NOMO-1 treated with dmso at 0.1 percent for 144 hours (cell line): Measurements from ENCODE around the gene RPL18A.
"Not testable (repeated sequence)": the region's sequence is repeated elsewhere in the genome, so short reads cannot be mapped to it uniquely, and the experiment has no call there.

Source experiments
- DNase-seq: peaks from one replicate; lab custom pipeline; 2025; ENCODE audit not compliant: unreplicated experiment; lab: John Stamatoyannopoulos, UW

Gene RPL18A

DNA sequence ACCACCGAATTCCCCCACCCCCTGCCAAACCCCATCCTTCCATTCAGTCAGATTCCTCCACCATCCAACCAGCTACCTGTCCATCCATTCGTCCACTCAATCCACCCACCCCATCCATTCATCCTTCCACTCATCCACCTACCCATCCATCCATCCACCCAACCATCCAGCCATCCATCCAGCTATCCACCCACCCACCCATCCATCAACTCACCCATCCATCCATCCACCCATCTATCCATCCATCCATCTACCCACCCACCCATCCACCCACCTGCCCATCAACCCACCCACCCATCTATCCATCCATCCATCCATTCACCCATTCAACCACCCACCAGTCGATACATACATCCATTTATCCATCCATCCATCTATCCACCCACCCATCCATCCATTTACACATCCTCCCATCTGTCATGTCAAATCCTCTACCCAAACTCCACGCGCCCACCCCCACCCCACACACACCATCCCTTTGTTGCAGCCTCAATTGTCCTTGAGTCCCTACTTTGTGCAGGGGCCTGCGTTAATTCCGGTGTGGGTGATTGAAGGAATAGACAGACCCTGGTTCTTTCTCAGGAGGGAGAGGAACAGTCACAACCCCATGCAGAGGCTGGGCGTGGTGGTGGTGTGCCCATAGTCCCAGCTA, 6.7 kb downstream of the RPL18A start:
- DNase-seq, result no peak

DNA sequence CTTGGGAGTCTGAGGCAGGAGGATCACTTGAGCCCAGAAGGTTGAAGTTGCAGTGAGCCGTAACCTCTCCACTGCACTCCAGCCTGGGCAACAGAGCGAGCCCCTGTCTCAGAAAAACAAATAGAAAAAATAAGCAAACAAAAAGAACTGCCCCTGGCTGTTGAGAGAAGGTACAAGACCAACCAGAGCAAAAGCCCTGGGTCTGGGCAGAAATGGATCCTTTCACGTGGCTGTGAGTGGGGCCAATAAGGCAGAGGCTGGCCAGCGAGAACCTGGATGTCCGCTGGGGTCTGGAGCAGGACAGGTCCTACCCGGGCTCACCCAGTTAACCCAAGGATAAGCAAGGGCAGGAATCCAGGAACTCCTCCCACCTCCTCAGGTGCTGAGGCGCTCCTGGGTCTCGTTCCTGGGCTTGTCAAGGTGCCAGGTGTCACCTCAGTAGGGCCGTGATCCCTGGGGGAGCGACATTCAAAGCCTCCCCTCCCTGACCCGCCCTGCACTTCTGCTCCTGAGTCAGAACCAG, 7.3 kb downstream of the RPL18A start:
- no peak for DNase-seq

DNA sequence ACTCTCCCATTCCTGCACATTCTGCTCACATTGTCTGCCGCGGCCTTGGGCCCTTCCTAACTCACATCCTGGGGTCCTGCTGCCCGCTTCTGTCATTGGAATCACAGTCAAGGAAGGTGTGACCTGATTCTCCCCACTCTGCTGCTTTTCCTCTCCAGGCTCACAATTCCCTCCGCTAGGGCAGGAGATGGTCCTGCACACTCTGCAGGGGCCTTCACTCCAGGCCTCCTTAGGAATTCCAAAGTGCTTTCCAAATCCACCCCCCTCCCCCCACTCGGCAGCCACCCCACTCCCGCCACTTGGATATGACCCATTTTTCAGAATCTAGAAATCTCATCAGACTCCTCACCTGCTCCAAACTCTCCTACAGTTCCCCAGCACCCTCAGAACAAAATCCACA, 9.0 kb downstream of the RPL18A start:
- DNase-seq, result no peak

DNA sequence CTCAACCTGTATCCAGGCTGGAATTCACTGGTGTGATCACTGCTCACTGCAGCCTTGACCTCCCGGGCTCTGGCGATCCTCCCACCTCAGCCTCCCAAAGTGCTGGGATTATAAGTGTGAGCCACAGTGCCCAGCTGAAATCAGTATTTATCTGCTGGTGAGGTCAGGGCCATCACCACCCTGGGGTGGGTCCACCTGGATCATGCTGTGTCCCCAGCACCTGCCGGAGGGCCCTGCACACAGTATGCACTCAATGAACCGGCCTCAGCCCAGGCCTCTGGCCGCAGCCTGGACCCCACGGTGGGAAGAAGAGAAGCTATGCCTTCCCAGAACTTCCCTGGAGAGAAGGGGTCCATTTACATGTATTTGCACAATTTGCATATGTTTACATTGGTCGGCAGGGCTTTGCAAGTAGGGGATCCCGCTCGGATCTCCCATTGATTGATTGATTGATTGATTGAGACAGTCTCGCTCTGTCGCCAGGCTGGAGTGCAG, 9.5 kb downstream of the RPL18A start:
- no peak for DNase-seq

DNA sequence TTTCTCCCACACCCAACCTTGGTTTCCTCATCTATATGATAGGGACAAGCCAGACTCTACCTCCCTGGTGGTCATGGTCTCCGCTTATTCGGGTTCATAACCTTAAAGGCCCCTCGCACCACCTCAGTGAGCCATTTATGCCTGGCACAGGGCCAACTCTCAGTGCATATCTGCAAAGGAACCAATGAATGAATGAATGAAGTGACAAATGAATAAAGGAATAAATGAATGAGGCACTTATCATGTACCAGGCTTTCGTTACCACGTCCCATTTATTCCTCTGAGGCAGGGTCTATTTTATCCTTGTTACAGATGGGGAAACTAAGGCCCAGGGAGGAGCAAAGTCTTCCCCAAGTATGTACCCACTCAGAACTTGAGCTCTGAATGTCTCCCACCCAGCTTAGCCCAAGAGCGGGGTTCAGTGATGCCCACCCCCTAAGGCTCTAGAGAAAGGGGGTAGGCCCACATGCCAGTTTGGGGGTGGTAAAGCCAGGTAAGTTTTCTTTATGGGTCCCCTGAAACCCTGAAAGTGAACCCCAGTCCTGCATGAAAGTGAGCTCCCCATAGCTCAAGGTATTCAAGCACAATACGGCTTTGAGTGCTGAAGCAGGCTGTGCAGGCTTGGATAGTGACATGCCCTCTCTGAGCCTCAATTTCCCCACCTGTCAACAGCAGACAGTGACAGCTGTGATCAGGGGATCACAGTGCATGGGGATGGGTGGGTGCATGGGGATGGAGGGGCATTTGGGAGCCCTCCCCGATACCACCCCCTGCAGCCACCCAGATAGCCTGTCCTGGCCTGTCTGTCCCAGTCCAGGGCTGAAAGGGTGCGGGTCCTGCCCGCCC, 11.5 kb downstream of the RPL18A start:
- DNase-seq, result no peak

DNA sequence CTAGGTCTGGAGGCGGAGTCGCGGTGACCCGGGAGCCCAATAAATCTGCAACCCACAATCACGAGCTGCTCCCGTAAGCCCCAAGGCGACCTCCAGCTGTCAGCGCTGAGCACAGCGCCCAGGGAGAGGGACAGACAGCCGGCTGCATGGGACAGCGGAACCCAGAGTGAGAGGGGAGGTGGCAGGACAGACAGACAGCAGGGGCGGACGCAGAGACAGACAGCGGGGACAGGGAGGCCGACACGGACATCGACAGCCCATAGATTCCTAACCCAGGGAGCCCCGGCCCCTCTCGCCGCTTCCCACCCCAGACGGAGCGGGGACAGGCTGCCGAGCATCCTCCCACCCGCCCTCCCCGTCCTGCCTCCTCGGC, 12.2 kb downstream of the RPL18A start, which contains the start of gene SLC5A5:
TSS of gene SLC5A5 (plus strand) at position 68 of the 373 bp plus-strand sequence. CDS start 375 bp downstream, outside the sequence.
- peak; percentile 22 for DNase-seq

DNA sequence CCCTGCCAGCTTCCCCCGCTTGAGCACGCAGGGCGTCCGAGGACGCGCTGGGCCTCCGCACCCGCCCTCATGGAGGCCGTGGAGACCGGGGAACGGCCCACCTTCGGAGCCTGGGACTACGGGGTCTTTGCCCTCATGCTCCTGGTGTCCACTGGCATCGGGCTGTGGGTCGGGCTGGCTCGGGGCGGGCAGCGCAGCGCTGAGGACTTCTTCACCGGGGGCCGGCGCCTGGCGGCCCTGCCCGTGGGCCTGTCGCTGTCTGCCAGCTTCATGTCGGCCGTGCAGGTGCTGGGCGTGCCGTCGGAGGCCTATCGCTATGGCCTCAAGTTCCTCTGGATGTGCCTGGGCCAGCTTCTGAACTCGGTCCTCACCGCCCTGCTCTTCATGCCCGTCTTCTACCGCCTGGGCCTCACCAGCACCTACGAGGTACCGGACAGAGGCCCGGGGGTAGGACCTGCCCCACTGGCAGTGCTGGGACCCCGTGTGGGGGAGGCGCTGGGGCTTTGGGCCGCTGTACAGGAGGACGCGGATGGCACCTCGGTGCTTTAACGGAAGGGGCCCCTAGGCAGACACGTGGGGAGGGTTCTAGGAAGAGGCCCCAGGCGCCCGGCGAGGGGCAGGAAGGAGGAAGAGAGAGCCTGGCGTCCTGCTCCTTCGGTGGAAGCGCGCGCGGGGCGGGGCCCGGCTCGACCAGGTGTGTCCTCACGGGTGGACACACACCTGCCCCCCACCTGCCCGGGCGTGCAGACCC, 12.7 kb downstream of the RPL18A start:
- DNase-seq, result peak; percentile 64

DNA sequence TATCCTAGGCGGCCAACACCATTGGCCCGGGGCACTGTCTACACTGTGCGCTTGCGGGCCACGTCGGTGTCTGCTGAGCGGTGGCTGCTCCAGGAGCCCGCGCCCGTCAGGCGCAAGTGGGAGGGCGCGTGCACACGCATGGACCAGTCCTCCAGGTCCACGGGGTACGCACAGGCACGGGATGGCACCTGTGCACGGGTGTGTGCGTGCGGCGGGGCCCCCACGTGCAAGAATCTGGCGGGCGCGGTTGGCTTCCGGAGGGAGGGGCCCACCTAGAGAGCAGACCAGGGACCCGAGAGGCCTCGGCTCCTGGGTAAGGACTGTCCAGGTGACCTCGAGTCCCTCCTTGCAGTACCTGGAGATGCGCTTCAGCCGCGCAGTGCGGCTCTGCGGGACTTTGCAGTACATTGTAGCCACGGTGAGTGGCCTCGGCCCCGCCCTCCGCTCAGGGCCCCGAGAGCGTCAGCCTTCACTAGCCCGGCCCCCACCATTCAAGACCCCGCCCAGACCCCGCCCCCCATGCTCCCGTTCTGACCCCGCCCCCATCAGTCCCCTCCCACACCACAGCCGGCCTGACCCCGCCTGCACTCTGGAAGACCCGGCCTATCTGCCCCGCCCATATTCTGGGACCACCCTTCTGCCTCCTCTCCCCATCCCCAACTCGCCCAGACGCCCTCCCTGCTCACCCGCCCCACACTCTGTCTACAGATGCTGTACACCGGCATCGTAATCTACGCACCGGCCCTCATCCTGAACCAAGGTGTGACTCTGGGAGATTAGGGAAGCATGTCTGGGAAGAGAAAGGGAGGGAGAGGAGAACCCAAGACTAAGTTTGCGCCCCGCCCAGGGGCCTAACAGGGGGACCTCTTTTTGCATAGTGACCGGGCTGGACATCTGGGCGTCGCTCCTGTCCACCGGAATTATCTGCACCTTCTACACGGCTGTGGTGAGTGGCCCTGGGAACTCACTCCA, 14.4 kb downstream of the RPL18A start:
- DNase-seq, result peak; percentile 25

DNA sequence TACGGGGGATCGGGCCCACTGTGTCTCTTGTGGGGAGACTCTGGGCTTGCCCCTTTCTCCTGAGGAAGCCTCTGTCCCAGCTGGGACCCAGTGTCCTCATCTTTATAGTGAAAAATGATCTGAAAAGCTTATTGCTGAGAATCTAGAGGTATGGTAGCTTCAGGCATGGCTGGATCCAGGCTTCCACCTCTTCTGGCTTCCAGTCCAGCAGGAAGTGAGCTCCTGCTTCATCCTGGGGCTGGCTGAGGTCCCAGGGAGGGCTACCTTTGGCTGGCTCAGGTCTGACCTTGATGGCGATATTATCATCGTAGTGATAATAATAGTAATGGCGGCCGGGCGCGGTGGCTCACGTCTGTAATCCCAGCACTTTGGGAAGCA, 15.0 kb downstream of the RPL18A start:
- DNase-seq, result no peak

DNA sequence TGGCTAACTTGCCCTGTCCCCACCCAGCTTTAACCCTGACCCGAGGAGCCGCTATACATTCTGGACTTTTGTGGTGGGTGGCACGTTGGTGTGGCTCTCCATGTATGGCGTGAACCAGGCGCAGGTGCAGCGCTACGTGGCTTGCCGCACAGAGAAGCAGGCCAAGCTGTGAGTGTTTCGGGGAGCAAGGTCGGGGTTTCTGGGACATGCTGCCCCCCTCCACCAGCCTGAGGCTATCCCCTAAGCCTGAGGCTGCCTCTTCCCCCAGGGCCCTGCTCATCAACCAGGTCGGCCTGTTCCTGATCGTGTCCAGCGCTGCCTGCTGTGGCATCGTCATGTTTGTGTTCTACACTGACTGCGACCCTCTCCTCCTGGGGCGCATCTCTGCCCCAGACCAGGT, 18.0 kb downstream of the RPL18A start:
- no peak for DNase-seq

DNA sequence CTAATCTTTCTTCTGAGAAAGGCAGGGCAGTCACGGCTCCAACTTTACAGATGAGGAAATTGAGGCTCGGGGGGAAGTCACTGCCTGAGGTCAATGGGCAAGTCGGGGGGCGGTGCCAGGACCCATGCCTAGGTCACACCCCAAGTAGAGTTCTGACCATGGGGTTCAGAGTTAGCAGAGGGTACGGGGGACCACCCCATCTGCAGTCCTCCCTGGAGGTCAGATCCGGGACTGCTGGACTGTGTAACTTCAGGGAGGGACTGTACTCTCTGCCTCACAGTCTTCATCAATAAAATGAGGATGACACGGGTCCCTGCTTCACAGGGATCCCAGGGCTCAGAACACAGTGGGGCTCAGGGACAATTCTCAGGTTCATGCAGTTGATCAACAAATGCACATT, 19.8 kb downstream of the RPL18A start:
- DNase-seq, result no peak

DNA sequence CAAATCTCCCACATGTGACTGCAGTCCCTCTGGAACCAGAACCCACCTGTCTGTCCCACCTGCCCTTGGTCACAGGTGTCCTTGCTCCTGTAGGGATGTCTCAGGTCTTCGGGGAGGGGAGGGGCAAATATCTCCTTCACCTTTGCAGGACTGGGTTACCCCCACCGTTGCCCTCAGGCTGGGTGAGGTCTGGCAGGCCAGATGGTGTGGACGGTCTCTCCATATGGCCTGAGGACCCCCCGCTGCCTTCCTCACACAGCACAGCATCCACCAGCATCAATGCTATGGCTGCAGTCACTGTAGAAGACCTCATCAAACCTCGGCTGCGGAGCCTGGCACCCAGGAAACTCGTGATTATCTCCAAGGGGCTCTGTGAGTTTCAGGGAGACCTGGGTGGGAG, 22.0 kb downstream of the RPL18A start:
- DNase-seq, result no peak

DNA sequence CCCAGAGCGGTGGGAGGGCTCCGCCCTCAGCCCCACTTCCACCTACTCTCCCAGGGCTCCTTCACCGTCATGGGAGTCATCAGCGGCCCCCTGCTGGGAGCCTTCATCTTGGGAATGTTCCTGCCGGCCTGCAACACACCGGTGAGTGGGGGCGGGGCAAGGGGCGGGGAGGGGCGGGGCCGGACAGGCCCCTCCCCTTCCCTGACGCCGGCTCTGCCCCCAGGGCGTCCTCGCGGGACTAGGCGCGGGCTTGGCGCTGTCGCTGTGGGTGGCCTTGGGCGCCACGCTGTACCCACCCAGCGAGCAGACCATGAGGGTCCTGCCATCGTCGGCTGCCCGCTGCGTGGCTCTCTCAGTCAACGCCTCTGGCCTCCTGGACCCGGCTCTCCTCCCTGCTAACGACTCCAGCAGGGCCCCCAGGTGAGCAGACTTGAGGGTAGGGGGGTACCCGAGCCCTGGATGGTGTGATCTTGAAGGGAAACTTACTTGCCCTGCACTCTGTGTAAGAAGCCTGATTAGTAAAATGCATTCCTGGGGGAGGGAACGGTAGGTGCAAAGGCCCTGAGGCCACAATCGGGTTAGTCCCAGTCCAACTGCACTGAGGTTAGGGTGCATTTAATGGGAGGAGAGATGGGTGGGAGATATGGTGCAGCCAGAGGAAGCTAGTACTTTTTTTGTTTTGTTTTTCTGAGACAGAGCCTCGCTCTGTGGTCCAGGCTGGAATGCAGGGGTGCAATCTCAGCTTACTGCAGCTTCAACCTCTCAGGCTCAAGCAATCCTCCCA, 24.1 kb downstream of the RPL18A start:
- no peak for DNase-seq

DNA sequence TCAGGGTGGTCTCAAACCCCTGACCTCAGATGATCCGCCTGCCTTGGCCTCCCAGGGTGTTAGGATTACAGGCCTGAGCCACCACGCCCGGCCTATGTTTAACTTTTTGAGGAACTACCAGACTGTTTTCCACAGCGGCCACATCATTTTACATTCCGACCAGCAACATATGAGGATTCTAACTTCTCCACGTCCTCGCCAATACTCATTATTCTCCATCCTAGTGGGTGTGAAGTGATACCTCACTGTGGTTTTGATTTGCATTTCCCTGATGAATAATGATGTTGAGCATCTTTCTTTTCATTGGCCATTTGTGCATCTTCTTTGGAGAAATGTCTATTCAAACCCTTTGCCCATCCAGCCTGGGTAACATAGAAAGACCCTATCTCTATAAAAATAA, 26.8 kb downstream of the RPL18A start:
- DNase-seq, result no peak

DNA sequence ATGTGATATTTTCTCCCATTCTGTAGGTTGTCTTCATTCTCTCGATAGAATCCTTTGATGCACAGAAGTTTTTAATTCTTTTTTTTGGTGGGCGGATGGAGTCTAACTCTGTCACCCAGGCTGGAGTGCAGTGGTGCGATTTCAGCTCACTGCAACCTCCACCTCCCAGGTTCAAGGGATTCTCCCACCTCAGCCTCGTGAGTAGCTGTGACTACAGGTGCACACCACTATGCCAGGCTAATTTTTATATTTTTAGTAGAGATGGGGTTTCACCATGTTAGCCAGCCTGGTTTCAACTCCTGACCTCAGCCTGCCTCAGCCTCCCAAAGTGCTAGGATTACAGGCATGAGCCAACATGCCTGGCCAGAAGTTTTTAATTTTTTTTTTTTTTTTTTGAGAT, 27.5 kb downstream of the RPL18A start:
- DNase-seq, result not testable (repeated sequence)

DNA sequence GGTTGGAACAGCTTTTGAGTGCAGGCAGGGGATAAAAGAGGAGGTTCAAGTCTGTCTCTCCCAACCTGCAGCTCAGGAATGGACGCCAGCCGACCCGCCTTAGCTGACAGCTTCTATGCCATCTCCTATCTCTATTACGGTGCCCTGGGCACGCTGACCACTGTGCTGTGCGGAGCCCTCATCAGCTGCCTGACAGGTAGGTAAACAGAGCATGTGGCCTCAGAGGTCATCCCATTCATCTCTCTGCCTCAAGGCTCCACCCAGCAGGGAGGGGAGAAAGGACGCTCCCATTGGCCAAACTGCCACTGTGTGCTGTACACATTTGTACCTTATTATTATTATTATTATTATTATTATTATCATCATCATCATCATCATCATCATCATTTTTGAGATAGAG, 28.6 kb downstream of the RPL18A start:
- no peak for DNase-seq

DNA sequence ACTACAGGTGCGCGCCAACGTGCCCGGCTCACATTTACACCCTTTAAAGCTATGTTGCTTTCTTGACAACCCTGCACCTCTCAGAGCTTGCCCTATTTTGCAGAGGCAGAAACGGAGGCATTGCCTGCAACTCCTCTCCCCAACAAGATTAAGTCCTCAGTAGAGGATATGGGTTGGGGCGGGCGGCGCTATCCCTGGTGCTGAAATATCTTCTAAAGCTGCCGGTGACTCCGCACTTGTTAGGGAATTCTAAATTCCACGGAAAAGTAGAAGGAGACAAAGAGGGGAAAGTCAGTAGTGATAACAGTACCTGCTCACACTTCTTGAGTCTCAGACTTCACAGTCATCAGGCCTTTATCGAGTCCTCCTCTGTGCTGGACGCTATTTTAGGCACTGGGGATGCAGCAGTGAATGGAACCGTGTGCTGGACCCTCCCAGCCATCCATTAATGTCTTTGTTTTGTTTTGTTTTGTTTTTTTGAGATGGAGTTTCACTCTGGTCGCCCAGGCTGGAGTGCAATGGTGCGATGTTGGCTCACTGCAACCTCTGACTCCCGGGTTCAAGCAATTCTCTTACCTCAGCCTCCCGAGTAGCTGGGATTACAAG, 30.0 kb downstream of the RPL18A start:
- DNase-seq, result no peak

DNA sequence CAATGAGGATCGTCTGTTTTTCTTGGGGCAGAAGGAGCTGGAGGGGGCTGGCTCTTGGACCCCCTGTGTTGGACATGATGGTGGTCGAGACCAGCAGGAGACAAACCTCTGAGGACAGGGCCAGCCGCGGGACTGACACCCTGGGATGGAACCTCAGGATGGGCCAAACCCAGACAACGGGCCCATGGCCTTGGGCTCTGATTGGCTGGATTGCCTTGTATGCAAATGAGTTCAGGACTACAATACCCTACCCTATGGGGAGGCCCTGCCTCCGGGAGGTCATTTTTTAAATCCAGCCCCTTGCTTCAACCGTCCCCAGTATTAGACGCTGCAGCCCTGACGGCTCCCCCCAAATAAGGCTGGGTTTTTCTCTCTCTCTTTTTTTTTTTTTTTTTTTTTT, 34.1 kb downstream of the RPL18A start:
- DNase-seq, result no peak

DNA sequence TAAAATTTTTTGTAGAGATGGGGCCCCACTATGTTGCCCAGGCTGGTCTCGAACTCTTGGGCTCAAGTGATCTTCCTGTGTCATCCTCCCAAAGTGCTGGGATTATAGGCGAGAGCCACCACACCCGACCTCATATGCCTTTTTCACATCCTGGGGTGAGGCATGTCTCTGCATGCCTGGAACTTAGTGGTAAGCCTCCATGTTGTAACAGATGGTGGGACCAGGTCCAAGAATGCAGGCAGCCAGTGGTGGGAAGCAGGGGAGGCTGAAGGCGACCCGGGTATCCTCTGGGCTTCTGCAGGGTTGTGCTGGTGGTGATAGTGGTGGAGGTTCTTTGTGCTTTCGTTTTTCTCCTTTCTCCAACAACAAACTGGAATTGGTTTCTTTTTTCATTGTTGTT, 43.0 kb downstream of the RPL18A start:
- no peak for DNase-seq
